ENCODE measurements around the gene NDUFA6.
A peak's percentile ranks its signal among the peaks of the same experiment; 100 is the strongest.

NDUFA6 gene

GRCh38 chr22:42090596-42091454, at the start of gene NDUFA6 (continued):
- no peak for TF ChIP-seq ZNF280C (tag by site-specific recombination; IDR thresholded peaks at IDR 0.05)
- TF ChIP-seq ZNF692 (tag by site-specific recombination; IDR thresholded peaks at IDR 0.05) = 0 out of 2 replicates have a peak, but pooled peaks have one; percentile 79
- TF ChIP-seq YY2 (tag by site-specific recombination; IDR thresholded peaks at IDR 0.05) = peak; percentile 91
- peak; percentile 91 for TF ChIP-seq ZNF2 (tag by site-specific recombination; IDR thresholded peaks at IDR 0.05)
- no peak for TF ChIP-seq RBAK (tag by site-specific recombination; IDR thresholded peaks at IDR 0.05)
- TF ChIP-seq OSR2 (tag by site-specific recombination; IDR thresholded peaks at IDR 0.05) = no peak
- no peak for TF ChIP-seq ZNF560 (tag by site-specific recombination; IDR thresholded peaks at IDR 0.05; ENCODE audit: borderline replicate concordance)
- TF ChIP-seq PRDM10 (tag by site-specific recombination; IDR thresholded peaks at IDR 0.05) = peak; percentile 99
- no peak for TF ChIP-seq ZBTB44 (tag by site-specific recombination; IDR thresholded peaks at IDR 0.05)
- TF ChIP-seq ZNF768 (tag by site-specific recombination; IDR thresholded peaks at IDR 0.05) = no peak
- TF ChIP-seq ZNF112 (tag by site-specific recombination; IDR thresholded peaks at IDR 0.05) = no peak
- TF ChIP-seq ZBTB1 (tag by site-specific recombination; IDR thresholded peaks at IDR 0.05) = no peak
- no peak for TF ChIP-seq ZNF513 (tag by site-specific recombination; IDR thresholded peaks at IDR 0.05)
- TF ChIP-seq ZFP3 (tag by site-specific recombination; IDR thresholded peaks at IDR 0.05; ENCODE audit: low read depth) = no peak
- TF ChIP-seq ZNF133 (tag by site-specific recombination; IDR thresholded peaks at IDR 0.05) = no peak
- TF ChIP-seq ZBTB26 (tag by site-specific recombination; optimal IDR thresholded peaks at IDR 0.05) = peak; percentile 91
- no peak for TF ChIP-seq ZNF18 (tag by site-specific recombination; IDR thresholded peaks at IDR 0.05)
- TF ChIP-seq BCL11A (tag by site-specific recombination; IDR thresholded peaks at IDR 0.05; ENCODE audit: low read depth) = peak; percentile 91; the same call in 1 of the 2 replicates
- TF ChIP-seq SP2 (tag by site-specific recombination; IDR thresholded peaks at IDR 0.05) = peak; percentile 99
- no peak for TF ChIP-seq ZNF555 (tag by site-specific recombination; conservative IDR thresholded peaks at IDR 0.05)
- peak; percentile 20 for TF ChIP-seq ZNF24 (tag by site-specific recombination; IDR thresholded peaks at IDR 0.05)
- TF ChIP-seq ZNF121 (tag by site-specific recombination; IDR thresholded peaks at IDR 0.05) = no peak
- peak; percentile 95 for TF ChIP-seq SP3 (tag by site-specific recombination; IDR thresholded peaks at IDR 0.05)
- TF ChIP-seq ZNF530 (tag by site-specific recombination; IDR thresholded peaks at IDR 0.05; ENCODE audit: low read depth) = no peak
